HCT116 (cell line): ENCODE measurements around the gene SOBP. TPM values are rescaled to one million over a fixed set of nuclear protein-coding genes. Genes with fewer than 3 reads are reported as not detected.

Source experiments
- ATAC-seq: fragments of 200-7000 bp; cut with Tn5 transposase; 2 replicates; pipeline ENCODE4 v1.9.1; 2020; ENCODE audit warnings: mild to moderate bottlenecking, moderate library complexity
- BruUV-seq: library from RNA; stranded (reverse); fragments of 400-500 nt; replicated peaks from 2 replicates; lab custom pipeline; 2021; lab: Mats Ljungman, UMichigan
- CTCF ChIA-PET: fragments of 300-600 bp; sonication (Branson Sonifier 250); formaldehyde crosslinking; loops from one replicate; lab custom pipeline; 2021; ENCODE audit warnings: antibody characterized with exemption; lab: Charles Lee
- POLR2A ChIA-PET: fragments of 300-600, 350-600 bp; sonication (Branson Sonifier 250); formaldehyde crosslinking; loops from one replicate; lab custom pipeline; 2021; ENCODE audit warnings: antibody characterized with exemption; lab: Charles Lee
- RAD21 ChIA-PET, 2 experiments: fragments of 300-600 bp; sonication (Branson Sonifier 250); formaldehyde crosslinking; loops; one replicate each; lab custom pipeline; 2023; ENCODE audit warnings: low total read pairs in 2 of 2; ENCODE audit not compliant: uncharacterized antibody in 2 of 2, unreplicated experiment in 2 of 2, low non-redundant PET in 1 of 2; lab: Charles Lee
- DNase-seq: peaks from one replicate; pipeline ENCODE4 v3.0.0-alpha.2; 2010; ENCODE audit warnings: low read depth, low spot score
- H2AFZ ChIP-seq: fragments of 200-600 bp; shearing (Covaris generic), sonication (generic); 2 replicates; pipeline ENCODE4 v1.6.1; 2017; ENCODE audit warnings: low read depth, mixed run types, mixed read lengths, antibody characterized with exemption, low read length; ENCODE audit not compliant: poor library complexity, severe bottlenecking
- H3K27ac ChIP-seq: 2 replicates; pipeline ENCODE4 v1.5.1; 2012; ENCODE audit warnings: low read depth, low read length
- H3K27me3 ChIP-seq: fragments of 200-600 bp; sonication (generic); 2 replicates; pipeline ENCODE4 v1.6.1; 2016; ENCODE audit warnings: mixed run types, low read length, mixed read lengths; ENCODE audit not compliant: insufficient read depth
- H3K36me3 ChIP-seq, 2 experiments: fragments of 200-500 bp in 1 of 2; fragments of 200-600 bp in 1 of 2; sonication (Bioruptor generic) in 1 of 2; sonication (generic) in 1 of 2; 2 replicates each; pipeline versions ENCODE4 v1.5.1 to v1.6.1; 2014 to 2016; ENCODE audit warnings: low read length in 2 of 2, inconsistent platforms in 1 of 2, mixed read lengths in 1 of 2, mixed run types in 1 of 2; ENCODE audit not compliant: insufficient read depth in 2 of 2, control insufficient read depth in 1 of 2
- H3K4me1 ChIP-seq, 2 experiments: fragments of 200-600 bp in 1 of 2; sonication (generic) in 1 of 2; 2 replicates each; pipeline versions ENCODE4 v1.5.1 to v1.6.1; 2012 to 2017; ENCODE audit warnings: low read length in 2 of 2, inconsistent platforms in 1 of 2, mild to moderate bottlenecking in 1 of 2, mixed read lengths in 1 of 2, mixed run types in 1 of 2, moderate library complexity in 1 of 2; ENCODE audit not compliant: insufficient read depth in 2 of 2, control insufficient read depth in 1 of 2
- H3K4me2 ChIP-seq: fragments of 200-600 bp; sonication (generic); 2 replicates; pipeline ENCODE4 v1.6.1; 2017; ENCODE audit warnings: mixed run types, low read length, mixed read lengths
- H3K4me3 ChIP-seq, 2 experiments: fragments of 200-600 bp in 1 of 2; sonication (generic) in 1 of 2; replicated peaks in 1 of 2; 2 replicates each; pipeline ENCODE4 v1.5.1; 2011 to 2016; ENCODE audit warnings: low read length in 2 of 2, control low read depth in 1 of 2, low read depth in 1 of 2, mild to moderate bottlenecking in 1 of 2, mixed read lengths in 1 of 2, mixed run types in 1 of 2
- H3K79me2 ChIP-seq: fragments of 200-600 bp; sonication (generic); 2 replicates; pipeline ENCODE4 v1.6.1; 2017; ENCODE audit warnings: mild to moderate bottlenecking, mixed run types, low read length, moderate library complexity, mixed read lengths; ENCODE audit not compliant: insufficient read depth
- H3K9ac ChIP-seq: fragments of 200-600 bp; sonication (generic); 2 replicates; pipeline ENCODE4 v1.6.1; 2016; ENCODE audit warnings: low read length, mixed read lengths
- H3K9me2 ChIP-seq: fragments of 200-600 bp; sonication (generic), shearing (Covaris generic); 2 replicates; pipeline ENCODE4 v1.6.1; 2017; ENCODE audit warnings: mixed run types, mild to moderate bottlenecking, moderate library complexity; ENCODE audit not compliant: insufficient read depth
- H3K9me3 ChIP-seq, 2 experiments: fragments of 200-500 bp in 1 of 2; fragments of 200-600 bp in 1 of 2; sonication (Bioruptor generic) in 1 of 2; sonication (generic) in 1 of 2; 2 replicates each; pipeline ENCODE4 v1.6.1; 2014 to 2017; ENCODE audit warnings: low read length in 2 of 2, mixed read lengths in 2 of 2, inconsistent platforms in 1 of 2, low read depth in 1 of 2, mild to moderate bottlenecking in 1 of 2, mixed run types in 1 of 2, moderate library complexity in 1 of 2; ENCODE audit not compliant: control insufficient read depth in 1 of 2, insufficient read depth in 1 of 2
- H4K20me1 ChIP-seq: fragments of 200-600 bp; sonication (generic), shearing (Covaris generic); 2 replicates; pipeline ENCODE4 v1.6.1; 2017; ENCODE audit warnings: mixed run types, mild to moderate bottlenecking, moderate library complexity; ENCODE audit not compliant: insufficient read depth
- CBX3 ChIP-seq: IDR thresholded peaks from 2 replicates; pipeline ENCODE4 v1.6.1; 2012; ENCODE audit warnings: low read depth
- CEBPB ChIP-seq: IDR thresholded peaks from 2 replicates; pipeline ENCODE4 v1.6.1; 2012; ENCODE audit warnings: low read depth
- CTCF ChIP-seq, 3 experiments: fragments of 200-600 bp in 1 of 3; sonication (generic) in 1 of 3; IDR thresholded peaks in 2 of 3; conservative IDR thresholded peaks in 1 of 3; 2 replicates each; pipeline ENCODE4 v1.5.1; 2012 to 2017; ENCODE audit warnings: low read depth in 2 of 3, low read length in 2 of 3, antibody characterized with exemption in 1 of 3, borderline replicate concordance in 1 of 3, control low read depth in 1 of 3, mild to moderate bottlenecking in 1 of 3, mixed read lengths in 1 of 3, mixed run types in 1 of 3, moderate library complexity in 1 of 3; ENCODE audit not compliant: insufficient read depth in 1 of 3
- ELF1 ChIP-seq: IDR thresholded peaks from 2 replicates; pipeline ENCODE4 v1.6.1; 2012; ENCODE audit warnings: low read depth, borderline replicate concordance
- FOSL1 ChIP-seq: IDR thresholded peaks from 2 replicates; pipeline ENCODE4 v1.6.1; 2012; ENCODE audit warnings: low read depth
- JUND ChIP-seq: IDR thresholded peaks from 2 replicates; pipeline ENCODE4 v1.6.1; 2012
- POLR2A ChIP-seq: IDR thresholded peaks from 2 replicates; pipeline ENCODE4 v1.7.0; 2011; ENCODE audit warnings: borderline replicate concordance; ENCODE audit not compliant: insufficient read depth, insufficient read length; ENCODE audit errors: extremely low read depth
- RAD21 ChIP-seq: IDR thresholded peaks from 2 replicates; pipeline ENCODE4 v1.6.1; 2012; ENCODE audit warnings: low read depth, mild to moderate bottlenecking
- ZNF274 ChIP-seq: fragments of 200-500 bp; sonication (Bioruptor generic); IDR thresholded peaks from 2 replicates; pipeline ENCODE4 v1.6.1; 2014; ENCODE audit warnings: mild to moderate bottlenecking, low read depth, low read length, inconsistent platforms
- intact Hi-C: fragments of 100-400 bp; cut with micrococcal nuclease; formaldehyde crosslinking; loops from 2 replicates; pipeline ENCODE4 v1.10.0; 2022
- total RNA-seq: library from RNA; stranded (reverse); gene quantifications from one replicate; pipeline ENCODE4 v1.2.1, GENCODE V29; 2021; ENCODE audit not compliant: unreplicated experiment

The SOBP gene
- total RNA-seq, 1 experiment from 2014 or later = 2.6 TPM

GRCh38 chr6:107634324-107635056, 144.6 kb downstream of the SOBP start:
- H3K4me2 ChIP-seq = no peak overlapping the region
- H3K9me2 ChIP-seq = no peaks in the 10 kb centered on the region
- intact Hi-C loops = no loop called here
- no peaks in the 10 kb centered on the region for H4K20me1 ChIP-seq
- TF ChIP-seq CTCF (IDR thresholded peaks at IDR 0.05 in 2 of 3, conservative IDR thresholded peaks at IDR 0.05 in 1 of 3; ENCODE audit: borderline replicate concordance in 1 of 3, insufficient read depth in 1 of 3, low read depth in 2 of 3, low read length in 2 of 3) (no peak), POLR2A (no peak), FOSL1 (no peak), RAD21 (no peak), CBX3 (no peak), ZNF274 (no peak), CEBPB (no peak), ELF1 (no peak), JUND (no peak)
- no peaks in the 10 kb centered on the region for H3K27me3 ChIP-seq
- no peak overlapping the region for H2AFZ ChIP-seq
- ChIA-PET RAD21 (no interaction called here), CTCF (no interaction called here), POLR2A (no interaction called here)
- no peaks in the 10 kb centered on the region for H3K4me1 ChIP-seq
- H3K9ac ChIP-seq = no peak overlapping the region
- no peak overlapping the region for H3K4me3 ChIP-seq
- DNase-seq = no peak
- H3K36me3 ChIP-seq = no peaks in the 10 kb centered on the region
- H3K27ac ChIP-seq = no peak overlapping the region
- BruUV-seq = no TSS peak
- H3K79me2 ChIP-seq = no peaks in the 10 kb centered on the region
- no peak for ATAC-seq
- no peaks in the 10 kb centered on the region for H3K9me3 ChIP-seq
